Measurements from ENCODE around the gene ZNF681.
"Not testable (repeated sequence)": the region's sequence is repeated elsewhere in the genome, so short reads cannot be mapped to it uniquely, and the experiment has no call there.

- TF ChIP-seq CTCF (IDR thresholded peaks at IDR 0.05; ENCODE audit: low read length); EZH2 (IDR thresholded peaks at IDR 0.05; ENCODE audit: borderline replicate concordance, low read length): not testable (repeated sequence)
Measured at GRCh38 chr19:23743633-23744232, 15.0 kb downstream of the ZNF681 start.
